Activated T-cell treated with anti-CD3 and anti-CD28 coated beads, Interleukin-2, amount 50 U/mL, for 72 hours (primary cell): Measurements from ENCODE around the gene DNAH2. TPM values are rescaled to one million over a fixed set of nuclear protein-coding genes. Genes with fewer than 3 reads are reported as not detected.

ENCODE experiments used
- ATAC-seq, 2 donors: fragments of 150-1000 bp; cut with Tn5 transposase; replicated peaks in 1 of 2; 2 replicates each; pipeline ENCODE4 v1.10.0; 2021; ENCODE audit warnings: moderate library complexity in 2 of 2, mild to moderate bottlenecking in 1 of 2
- DNase-seq, 2 donors: peaks; one replicate each; pipeline ENCODE4 v3.0.0; 2021 to 2022; ENCODE audit warnings: mixed read lengths in 1 of 2
- H3K27ac Mint-ChIP-seq: one replicate; pipeline ENCODE4 v1.8.0; 2022; ENCODE audit warnings: mild to moderate bottlenecking, moderate library complexity, mixed read lengths
- H3K27me3 Mint-ChIP-seq: one replicate; pipeline ENCODE4 v1.8.0; 2022; ENCODE audit warnings: low read depth, mixed read lengths
- H3K36me3 Mint-ChIP-seq, 2 donors: one replicate each; pipeline ENCODE4 v1.8.0; 2022; ENCODE audit warnings: mixed read lengths in 2 of 2, mild to moderate bottlenecking in 1 of 2; ENCODE audit not compliant: insufficient read depth in 2 of 2
- H3K4me1 Mint-ChIP-seq: one replicate; pipeline ENCODE4 v1.8.0; 2022; ENCODE audit warnings: low read depth, mixed read lengths
- H3K4me3 Mint-ChIP-seq, 2 donors: one replicate each; pipeline ENCODE4 v1.8.0; 2022; ENCODE audit warnings: mild to moderate bottlenecking in 2 of 2, mixed read lengths in 2 of 2, moderate library complexity in 2 of 2
- H3K9me3 Mint-ChIP-seq, 2 donors: one replicate each; pipeline ENCODE4 v1.8.0; 2022; ENCODE audit warnings: mixed read lengths in 2 of 2
- total RNA-seq, 2 donors: library from RNA; stranded (reverse); gene quantifications; one replicate each; pipeline ENCODE4 v1.2.3, GENCODE V29; 2022

The DNAH2 gene
- total RNA-seq, 2 donors from 2014 or later = 0.05 to 0.07 TPM

- ATAC-seq (no peak), DNase-seq (no peak)
- Mint-ChIP-seq H3K27me3 (no peaks in the 10 kb centered on the region), H3K4me3 (peak overlapping the region; percentile 69 to 100), H3K36me3 (peaks cover 0 to 11% of the 10 kb centered on the region in 2 donors), H3K4me1 (peaks cover 55% of the 10 kb centered on the region), H3K27ac (peak overlapping the region; percentile 19), H3K9me3 (no peaks in the 10 kb centered on the region)
Observed at GRCh38 chr17:7846063-7846735, 128.7 kb downstream of the DNAH2 start.

- Mint-ChIP-seq H3K36me3 (peaks cover 0 to 11% of the 10 kb centered on the region in 2 donors), H3K4me3 (peak overlapping the region; percentile 68 to 69), H3K4me1 (peaks cover 60% of the 10 kb centered on the region), H3K27ac (peak overlapping the region; percentile 19), H3K9me3 (no peaks in the 10 kb centered on the region), H3K27me3 (no peaks in the 10 kb centered on the region)
- no peak for DNase-seq
- no peak for ATAC-seq
Observed at GRCh38 chr17:7846765-7847661, 129.5 kb downstream of the DNAH2 start.

- Mint-ChIP-seq H3K4me3 (peak overlapping the region in 1 of 2 donors; percentile 15), H3K4me1 (peaks cover 51% of the 10 kb centered on the region), H3K27me3 (no peaks in the 10 kb centered on the region), H3K36me3 (peaks cover 0 to 13% of the 10 kb centered on the region in 2 donors), H3K27ac (no peak overlapping the region), H3K9me3 (no peaks in the 10 kb centered on the region)
- ATAC-seq (no peak), DNase-seq (no peak)
Observed at GRCh38 chr17:7848131-7848579, 130.6 kb downstream of the DNAH2 start.

GRCh38 chr17:7848739-7849129 lies 131.2 kb downstream of the DNAH2 start:
- Mint-ChIP-seq H3K27ac (no peak overlapping the region), H3K4me1 (peaks cover 53% of the 10 kb centered on the region), H3K9me3 (no peaks in the 10 kb centered on the region), H3K4me3 (no peak overlapping the region), H3K27me3 (no peaks in the 10 kb centered on the region), H3K36me3 (peaks cover 0 to 15% of the 10 kb centered on the region in 2 donors)
- ATAC-seq (no peak), DNase-seq (no peak)

GRCh38 chr17:7849130-7849750 lies 131.7 kb downstream of the DNAH2 start:
- ATAC-seq (no peak), DNase-seq (no peak)
- Mint-ChIP-seq H3K27ac (no peak overlapping the region), H3K36me3 (peaks cover 0 to 17% of the 10 kb centered on the region in 2 donors), H3K4me3 (peak overlapping the region in 1 of 2 donors; percentile 72), H3K27me3 (no peaks in the 10 kb centered on the region), H3K4me1 (peaks cover 55% of the 10 kb centered on the region), H3K9me3 (no peaks in the 10 kb centered on the region)

- H3K4me1 Mint-ChIP-seq = peaks cover 54% of the 10 kb centered on the region
- H3K27me3 Mint-ChIP-seq = no peaks in the 10 kb centered on the region
- peaks cover 0 to 17% of the 10 kb centered on the region in 2 donors for H3K36me3 Mint-ChIP-seq
- H3K9me3 Mint-ChIP-seq = no peaks in the 10 kb centered on the region
- ATAC-seq = no peak
- peak overlapping the region; percentile 57 to 72 for H3K4me3 Mint-ChIP-seq
- DNase-seq = no peak
- H3K27ac Mint-ChIP-seq = no peak overlapping the region
Observed at GRCh38 chr17:7849751-7850504, 132.4 kb downstream of the DNAH2 start.

- Mint-ChIP-seq H3K27me3 (no peaks in the 10 kb centered on the region), H3K4me3 (peak overlapping the region; percentile 72 to 75), H3K9me3 (no peaks in the 10 kb centered on the region), H3K27ac (no peak overlapping the region), H3K4me1 (peaks cover 45% of the 10 kb centered on the region), H3K36me3 (peaks cover 2 to 19% of the 10 kb centered on the region in 2 donors)
- ATAC-seq (peak; percentile 8), DNase-seq (no peak)
Observed at GRCh38 chr17:7850701-7851437, 133.3 kb downstream of the DNAH2 start.

GRCh38 chr17:7851438-7852261 lies 134.1 kb downstream of the DNAH2 start:
- Mint-ChIP-seq H3K9me3 (no peaks in the 10 kb centered on the region), H3K27ac (no peak overlapping the region), H3K36me3 (peaks cover 2 to 18% of the 10 kb centered on the region in 2 donors), H3K4me3 (peak overlapping the region; percentile 72 to 75), H3K4me1 (peaks cover 37% of the 10 kb centered on the region), H3K27me3 (no peaks in the 10 kb centered on the region)
- peak; percentile 94 to 95 for DNase-seq
- peak; percentile 91 to 92 for ATAC-seq

GRCh38 chr17:7852262-7852670 lies 134.7 kb downstream of the DNAH2 start:
- ATAC-seq = no peak
- Mint-ChIP-seq H3K36me3 (peaks cover 2 to 15% of the 10 kb centered on the region in 2 donors), H3K27ac (no peak overlapping the region), H3K4me1 (peaks cover 32% of the 10 kb centered on the region), H3K9me3 (no peaks in the 10 kb centered on the region), H3K4me3 (peak overlapping the region in 1 of 2 donors; percentile 5), H3K27me3 (no peaks in the 10 kb centered on the region)
- no peak for DNase-seq

GRCh38 chr17:7852919-7853690 lies 135.6 kb downstream of the DNAH2 start:
- DNase-seq (no peak), ATAC-seq (no peak)
- Mint-ChIP-seq H3K27ac (no peak overlapping the region), H3K36me3 (peaks cover 2 to 13% of the 10 kb centered on the region in 2 donors), H3K4me1 (peaks cover 32% of the 10 kb centered on the region), H3K27me3 (no peaks in the 10 kb centered on the region), H3K4me3 (no peak overlapping the region), H3K9me3 (no peaks in the 10 kb centered on the region)

GRCh38 chr17:7853691-7854038 lies 136.1 kb downstream of the DNAH2 start:
- ATAC-seq (no peak), DNase-seq (no peak)
- Mint-ChIP-seq H3K36me3 (peaks cover 2 to 11% of the 10 kb centered on the region in 2 donors), H3K27ac (peak overlapping the region; percentile 76), H3K27me3 (no peaks in the 10 kb centered on the region), H3K4me1 (peaks cover 32% of the 10 kb centered on the region), H3K4me3 (peak overlapping the region; percentile 31 to 33), H3K9me3 (no peaks in the 10 kb centered on the region)
